H9 (cell line): ENCODE measurements around the gene TFEB. TPM values are rescaled to one million over a fixed set of nuclear protein-coding genes. Genes with fewer than 3 reads are reported as not detected.

Experiments used
- DNase-seq: peaks from one replicate; pipeline ENCODE4 v3.0.0-alpha.2; 2017
- H2AFZ ChIP-seq: one replicate; pipeline ENCODE4 v1.6.1; 2013; ENCODE audit warnings: mild to moderate bottlenecking, low read length, control low read depth, moderate library complexity
- H2AK5ac ChIP-seq: 2 replicates; pipeline ENCODE4 v1.6.1; 2013; ENCODE audit warnings: low read length, control low read depth, mixed read lengths; ENCODE audit not compliant: insufficient read length
- H2BK120ac ChIP-seq: one replicate; pipeline ENCODE4 v1.6.1; 2013; ENCODE audit warnings: low read depth, mild to moderate bottlenecking, low read length, control low read depth, inconsistent platforms; ENCODE audit not compliant: poor library complexity, severe bottlenecking
- H2BK12ac ChIP-seq: 2 replicates; pipeline ENCODE4 v1.6.1; 2013; ENCODE audit warnings: low read length, control low read depth, mixed read lengths, low read depth; ENCODE audit not compliant: insufficient read length
- H2BK15ac ChIP-seq: 2 replicates; pipeline ENCODE4 v1.6.1; 2013; ENCODE audit warnings: low read depth, low read length, control low read depth
- H2BK20ac ChIP-seq: one replicate; pipeline ENCODE4 v1.6.1; 2013; ENCODE audit warnings: low read depth, mild to moderate bottlenecking, low read length, control low read depth, inconsistent platforms; ENCODE audit not compliant: poor library complexity, severe bottlenecking
- H2BK5ac ChIP-seq: 2 replicates; pipeline ENCODE4 v1.6.1; 2013; ENCODE audit warnings: low read length, control low read depth, mixed read lengths; ENCODE audit not compliant: insufficient read length
- H3K14ac ChIP-seq: 2 replicates; pipeline ENCODE4 v1.6.1; 2013; ENCODE audit warnings: low read length, control low read depth; ENCODE audit not compliant: insufficient read depth
- H3K18ac ChIP-seq: 2 replicates; pipeline ENCODE4 v1.6.1; 2013; ENCODE audit warnings: low read depth, mild to moderate bottlenecking, mixed read lengths, low read length, control low read depth; ENCODE audit not compliant: insufficient read length
- H3K23ac ChIP-seq: 2 replicates; pipeline ENCODE4 v1.6.1; 2013; ENCODE audit warnings: low read length, control low read depth, mixed read lengths, low read depth; ENCODE audit not compliant: insufficient read length
- H3K23me2 ChIP-seq: 2 replicates; pipeline ENCODE4 v1.6.1; 2013; ENCODE audit warnings: low read depth, mild to moderate bottlenecking, mixed read lengths, low read length, control low read depth; ENCODE audit not compliant: insufficient read length, poor library complexity, severe bottlenecking
- H3K27ac ChIP-seq: 2 replicates; pipeline ENCODE4 v1.5.1; 2013; ENCODE audit warnings: low read length, control low read depth, mixed read lengths, low read depth; ENCODE audit not compliant: insufficient read length
- H3K27me3 ChIP-seq: 2 replicates; pipeline ENCODE4 v1.6.1; 2013; ENCODE audit warnings: low read length, control low read depth, inconsistent platforms; ENCODE audit not compliant: insufficient read depth
- H3K4ac ChIP-seq: 2 replicates; pipeline ENCODE4 v1.6.1; 2013; ENCODE audit warnings: low read depth, mild to moderate bottlenecking, control low read depth, inconsistent platforms, low read length, moderate library complexity
- H3K4me1 ChIP-seq: 2 replicates; pipeline ENCODE4 v1.6.1; 2013; ENCODE audit warnings: low read length, control low read depth, inconsistent platforms; ENCODE audit not compliant: insufficient read depth
- H3K4me2 ChIP-seq: 2 replicates; pipeline ENCODE4 v1.6.1; 2013; ENCODE audit warnings: low read length, control low read depth, mixed read lengths; ENCODE audit not compliant: insufficient read length, insufficient read depth
- H3K56ac ChIP-seq: 2 replicates; pipeline ENCODE4 v1.6.1; 2013; ENCODE audit warnings: low read depth, mild to moderate bottlenecking, mixed read lengths, low read length, control low read depth; ENCODE audit not compliant: insufficient read length
- H3K79me1 ChIP-seq: 2 replicates; pipeline ENCODE4 v1.6.1; 2013; ENCODE audit warnings: low read depth, mild to moderate bottlenecking, moderate library complexity, low read length, control low read depth, inconsistent platforms; ENCODE audit not compliant: insufficient read depth, poor library complexity, severe bottlenecking
- H3K79me2 ChIP-seq: 2 replicates; pipeline ENCODE4 v1.6.1; 2013; ENCODE audit warnings: low read length, control low read depth, inconsistent platforms; ENCODE audit not compliant: insufficient read depth
- H3K9ac ChIP-seq: 2 replicates; pipeline ENCODE4 v1.6.1; 2013; ENCODE audit warnings: low read length, control low read depth, mixed read lengths; ENCODE audit not compliant: insufficient read length; ENCODE audit errors: extremely low read depth
- H3K9me3 ChIP-seq: one replicate; pipeline ENCODE4 v1.6.1; 2013; ENCODE audit warnings: low read depth, low read length, inconsistent platforms; ENCODE audit not compliant: control insufficient read depth
- H3T11ph ChIP-seq: one replicate; pipeline ENCODE4 v1.6.1; 2013; ENCODE audit warnings: mild to moderate bottlenecking, low read length, control low read depth, inconsistent platforms
- H4K20me1 ChIP-seq: one replicate; pipeline ENCODE4 v1.6.1; 2013; ENCODE audit not compliant: control insufficient read depth, insufficient read length, insufficient read depth
- H4K5ac ChIP-seq: 2 replicates; pipeline ENCODE4 v1.6.1; 2013; ENCODE audit warnings: low read depth, mild to moderate bottlenecking, mixed read lengths, low read length, control low read depth; ENCODE audit not compliant: insufficient read length
- H4K8ac ChIP-seq: replicated peaks from 2 replicates; pipeline ENCODE4 v1.6.1; 2013; ENCODE audit warnings: low read length, control low read depth, mixed read lengths, low read depth; ENCODE audit not compliant: insufficient read length
- H4K91ac ChIP-seq: 2 replicates; pipeline ENCODE4 v1.6.1; 2013; ENCODE audit warnings: low read depth, mild to moderate bottlenecking, moderate library complexity, mixed read lengths, low read length, control low read depth; ENCODE audit not compliant: insufficient read length
- H3K27ac Mint-ChIP-seq, 3 experiments: 2 replicates in 2 of 3; 3 replicates in 1 of 3; pipeline ENCODE4 v1.8.0; 2020 to 2021; ENCODE audit warnings: mixed read lengths in 3 of 3, mild to moderate bottlenecking in 1 of 3, moderate library complexity in 1 of 3
- H3K27me3 Mint-ChIP-seq: 2 replicates; pipeline ENCODE4 v1.8.0; 2021; ENCODE audit warnings: low read depth, mild to moderate bottlenecking, moderate library complexity, mixed read lengths
- H3K36me3 Mint-ChIP-seq, 3 experiments: 2 replicates in 2 of 3; 3 replicates in 1 of 3; pipeline ENCODE4 v1.8.0; 2020 to 2021; ENCODE audit warnings: low read depth in 3 of 3, mixed read lengths in 3 of 3; ENCODE audit not compliant: insufficient read depth in 1 of 3
- H3K4me1 Mint-ChIP-seq, 2 experiments: 2 replicates each; pipeline ENCODE4 v1.8.0; 2020; ENCODE audit warnings: mixed read lengths in 2 of 2
- H3K4me3 Mint-ChIP-seq, 2 experiments: 2 replicates in 1 of 2; 3 replicates in 1 of 2; pipeline ENCODE4 v1.8.0; 2020 to 2021; ENCODE audit warnings: mild to moderate bottlenecking in 2 of 2, mixed read lengths in 2 of 2, moderate library complexity in 1 of 2
- H3K9me3 Mint-ChIP-seq, 2 experiments: 2 replicates in 1 of 2; 3 replicates in 1 of 2; pipeline ENCODE4 v1.8.0; 2020; ENCODE audit warnings: mild to moderate bottlenecking in 2 of 2, mixed read lengths in 2 of 2, moderate library complexity in 1 of 2
- CTCF ChIP-seq: fragments of 200-600 bp; sonication (generic); conservative IDR thresholded peaks from 3 replicates; pipeline ENCODE4 v1.8.0; 2021; ENCODE audit warnings: antibody characterized with exemption, mild to moderate bottlenecking
- WGBS: extraction: QIAGEN DNeasy Blood & Tissue Kit; methylation state at CpG from one replicate; pipeline ENCODE4 v1.1.7; 2013; ENCODE audit warnings: missing lambda C conversion rate, low lambda C conversion rate, mixed read lengths; ENCODE audit not compliant: insufficient read length; ENCODE audit errors: extremely low coverage; 5-methylcytosine and 5-hydroxymethylcytosine counted together
- total RNA-seq: library from RNA; stranded (reverse); gene quantifications from 2 replicates; pipeline ENCODE4 v1.2.1, GENCODE V29; 2021

Gene TFEB
- total RNA-seq, 1 experiment from 2014 or later, result 1.2 TPM

DNA sequence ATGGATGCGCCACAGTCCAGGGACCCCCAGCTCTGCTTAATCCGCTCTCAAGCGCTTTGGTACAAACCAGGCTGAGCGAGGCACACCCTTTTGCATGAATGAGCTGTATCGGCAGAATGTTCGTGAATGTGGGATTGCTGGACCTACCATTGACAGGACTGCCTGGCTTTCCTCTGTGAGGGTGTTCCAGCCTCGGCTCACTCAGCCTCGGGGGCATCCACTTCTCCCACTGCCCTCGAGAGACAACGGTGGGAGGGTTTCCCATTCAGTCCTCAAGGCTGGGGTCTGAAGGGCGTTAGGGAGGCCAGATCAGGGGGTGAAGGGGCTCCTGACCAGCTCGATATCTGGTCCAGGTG is 79.8 kb downstream of the TFEB start:
- no peak overlapping the region for H2BK15ac ChIP-seq
- H3K23ac ChIP-seq, result no peak overlapping the region
- Mint-ChIP-seq H3K27ac (no peak overlapping the region), H3K4me1 (peaks cover 9 to 21% of the 10 kb centered on the region in 2 experiments; a peak in 3 of 4 replicates), H3K9me3 (no peaks in the 10 kb centered on the region), H3K4me3 (peak overlapping the region in 1 of 2 experiments; percentile 31; a peak in 1 of 5 replicates), H3K27me3 (peaks cover 16% of the 10 kb centered on the region), H3K36me3 (peaks cover 8 to 19% (median 11%) of the 10 kb centered on the region in 3 experiments; a peak in 5 of 7 replicates)
- no peak overlapping the region for H3K56ac ChIP-seq
- no peak overlapping the region for H3K18ac ChIP-seq
- no peak overlapping the region for H4K91ac ChIP-seq
- no peak overlapping the region for H3K14ac ChIP-seq
- no peaks in the 10 kb centered on the region for H3K9me3 ChIP-seq
- no peak overlapping the region for H3K9ac ChIP-seq
- H3K27me3 ChIP-seq, result no peaks in the 10 kb centered on the region
- no peak overlapping the region for H3K4me2 ChIP-seq
- H3T11ph ChIP-seq, result no peak overlapping the region
- H4K8ac ChIP-seq, result no peak overlapping the region
- no CpG with 5 or more reads among the region's 12 CpGs for WGBS
- no peak for DNase-seq
- H2BK20ac ChIP-seq, result no peak overlapping the region
- H3K27ac ChIP-seq, result no peak overlapping the region
- H3K79me1 ChIP-seq, result no peaks in the 10 kb centered on the region
- TF ChIP-seq CTCF, result no peak
- H3K4me1 ChIP-seq, result no peaks in the 10 kb centered on the region
- H2AK5ac ChIP-seq, result no peak overlapping the region
- H2BK5ac ChIP-seq, result no peak overlapping the region
- H3K4ac ChIP-seq, result no peak overlapping the region
- no peaks in the 10 kb centered on the region for H4K20me1 ChIP-seq
- no peak overlapping the region for H2AFZ ChIP-seq
- H2BK12ac ChIP-seq, result no peak overlapping the region
- no peaks in the 10 kb centered on the region for H3K23me2 ChIP-seq
- no peak overlapping the region for H2BK120ac ChIP-seq
- H4K5ac ChIP-seq, result no peak overlapping the region
- H3K79me2 ChIP-seq, result no peaks in the 10 kb centered on the region
